Measurements from ENCODE around the gene TMEM121B. TPM values are rescaled to one million over a fixed set of nuclear protein-coding genes. Genes with fewer than 3 reads are reported as not detected.
A peak's percentile ranks its signal among the peaks of the same experiment; 100 is the strongest.

The TMEM121B gene
- total RNA-seq, 1 experiment from 2014 or later, result 8.1 TPM

DNA sequence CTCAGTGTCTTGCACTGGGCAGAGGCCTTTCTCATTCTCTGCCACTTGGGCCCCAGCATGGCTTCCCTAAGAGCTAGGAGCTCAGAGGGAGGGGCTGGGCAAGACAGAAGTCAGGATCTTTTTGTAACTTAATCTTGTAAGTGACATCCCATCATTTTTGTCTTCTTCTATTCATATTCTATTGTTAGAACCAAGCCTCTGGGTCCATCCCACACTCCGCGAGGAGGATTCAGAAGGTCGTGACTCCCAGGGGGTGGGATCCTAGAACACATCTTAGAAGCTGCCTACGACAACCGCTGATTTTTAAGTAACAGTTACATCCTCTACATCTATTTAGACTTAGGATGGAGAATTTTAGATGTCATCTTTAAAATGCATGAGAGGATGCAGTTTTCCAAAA lies 37.9 kb downstream of the TMEM121B start:
- H2BK12ac ChIP-seq (ENCODE audit: insufficient read length, low read depth, low read length), result no peak overlapping the region
- no peaks in the 10 kb centered on the region; a peak in 1 of 7 replicates for H3K36me3 Mint-ChIP-seq (ENCODE audit: insufficient read depth in 1 of 3, low read depth in 3 of 3)
- no CpG with 5 or more reads among the region's 5 CpGs for WGBS (ENCODE audit: extremely low coverage, insufficient read length, low lambda C conversion rate)
- no peak overlapping the region for H3K18ac ChIP-seq (ENCODE audit: insufficient read length, low read depth, low read length)
- H3K9me3 Mint-ChIP-seq, result no peaks in the 10 kb centered on the region; a peak in 1 of 5 replicates
- H4K8ac ChIP-seq (replicated peaks; ENCODE audit: insufficient read length, low read depth, low read length), result no peak overlapping the region
- no peak overlapping the region for H2AFZ ChIP-seq (ENCODE audit: low read length)
- peaks cover 25 to 27% of the 10 kb centered on the region in 2 experiments for H3K4me1 Mint-ChIP-seq
- no peak overlapping the region for H2BK20ac ChIP-seq (ENCODE audit: low read depth, low read length, poor library complexity, severe bottlenecking)
- no peaks in the 10 kb centered on the region for H3K79me2 ChIP-seq (ENCODE audit: insufficient read depth, low read length)
- no peaks in the 10 kb centered on the region for H3K9me3 ChIP-seq (ENCODE audit: control insufficient read depth, low read depth, low read length)
- TF ChIP-seq CTCF (conservative IDR thresholded peaks at IDR 0.05), result no peak
- H3K4ac ChIP-seq (ENCODE audit: low read depth, low read length), result no peak overlapping the region
- H3T11ph ChIP-seq (ENCODE audit: low read length), result no peak overlapping the region
- H2BK120ac ChIP-seq (ENCODE audit: low read depth, low read length, poor library complexity, severe bottlenecking), result no peak overlapping the region
- H2BK15ac ChIP-seq (ENCODE audit: low read depth, low read length), result no peak overlapping the region
- no peak overlapping the region for H3K56ac ChIP-seq (ENCODE audit: insufficient read length, low read depth, low read length)
- no peak overlapping the region for H3K14ac ChIP-seq (ENCODE audit: insufficient read depth, low read length)
- no peaks in the 10 kb centered on the region; the same call in 1 of the 2 replicates for H3K4me1 ChIP-seq (ENCODE audit: insufficient read depth, low read length)
- H3K27me3 ChIP-seq (ENCODE audit: insufficient read depth, low read length), result peaks cover 3% of the 10 kb centered on the region; the same call in 1 of the 2 replicates
- H3K9ac ChIP-seq (ENCODE audit: extremely low read depth, insufficient read length, low read length), result no peak overlapping the region
- no peak overlapping the region for H3K23ac ChIP-seq (ENCODE audit: insufficient read length, low read depth, low read length)
- no peak overlapping the region for H4K91ac ChIP-seq (ENCODE audit: insufficient read length, low read depth, low read length)
- no peak overlapping the region for H2BK5ac ChIP-seq (ENCODE audit: insufficient read length, low read length)
- H3K23me2 ChIP-seq (ENCODE audit: insufficient read length, low read depth, low read length, poor library complexity, severe bottlenecking), result peaks cover 9% of the 10 kb centered on the region
- no peaks in the 10 kb centered on the region for H4K20me1 ChIP-seq (ENCODE audit: control insufficient read depth, insufficient read depth, insufficient read length)
- H3K4me3 Mint-ChIP-seq, result peak overlapping the region in 1 of 2 experiments; percentile 87; a peak in 1 of 5 replicates
- no peak for DNase-seq
- no peak overlapping the region for H3K27ac Mint-ChIP-seq
- H4K5ac ChIP-seq (ENCODE audit: insufficient read length, low read depth, low read length), result no peak overlapping the region
- H2AK5ac ChIP-seq (ENCODE audit: insufficient read length, low read length), result no peak overlapping the region
- H3K4me2 ChIP-seq (ENCODE audit: insufficient read depth, insufficient read length, low read length), result no peak overlapping the region
- no peak overlapping the region for H3K27ac ChIP-seq (ENCODE audit: insufficient read length, low read depth, low read length)
- H3K27me3 Mint-ChIP-seq (ENCODE audit: low read depth), result peaks cover 38% of the 10 kb centered on the region
- no peaks in the 10 kb centered on the region for H3K79me1 ChIP-seq (ENCODE audit: insufficient read depth, low read depth, low read length, poor library complexity, severe bottlenecking)

Measured in H9 (cell line).